ENCODE data around the gene KCNG4. TPM values are rescaled to one million over a fixed set of nuclear protein-coding genes. Genes with fewer than 3 reads are reported as not detected.

KCNG4 gene
- polyA plus RNA-seq, 1 donor (not counting 4 experiments of a cell fraction or from before 2014, with no cell fraction given), result not detected

DNA sequence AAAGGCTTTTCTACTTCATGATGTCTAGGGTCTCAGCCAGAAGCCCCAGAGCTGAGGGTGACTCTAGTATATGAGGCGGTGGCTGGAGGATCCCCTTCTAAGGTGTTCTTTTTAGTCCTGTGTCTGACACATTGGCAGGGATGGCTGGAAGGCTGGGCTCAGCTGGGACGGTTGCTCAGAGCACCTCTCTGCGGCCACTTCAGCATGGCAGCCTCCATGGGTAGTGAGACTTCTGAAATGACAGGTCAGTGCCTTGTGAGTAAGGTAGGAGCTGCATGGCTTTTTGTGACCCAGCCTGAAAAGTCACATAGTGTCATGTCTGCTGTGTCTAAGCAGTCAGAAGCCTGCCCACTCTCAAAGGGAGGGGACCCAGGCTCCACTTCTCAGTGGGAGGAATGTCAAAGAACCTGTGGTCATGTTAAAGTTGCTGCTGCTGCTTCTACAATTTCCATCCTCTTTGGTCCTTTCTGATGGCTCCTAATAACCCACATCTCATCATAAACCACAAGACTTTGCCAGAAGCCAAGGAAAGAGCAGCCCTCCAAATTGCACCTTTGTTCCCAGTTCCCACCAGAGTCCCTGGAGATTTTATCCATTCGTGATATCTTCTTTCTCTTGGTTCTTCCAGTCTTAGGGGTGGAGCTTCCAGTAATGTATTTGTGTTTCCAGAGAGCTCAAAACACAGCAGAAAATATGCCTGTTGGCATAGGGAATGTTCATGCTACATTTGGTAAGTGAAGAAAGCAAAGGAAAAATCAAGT is 15.4 kb upstream of the KCNG4 start:
- Histone ChIP-seq H3K4me1 (ENCODE audit: control insufficient read depth, extremely low read depth, insufficient read depth, low read length) (no peaks in the 10 kb centered on the region), H3K9ac (ENCODE audit: control insufficient read depth, extremely low read depth, insufficient read depth, low read length) (no peak overlapping the region), H3K27ac (ENCODE audit: control insufficient read depth, insufficient read depth, low read length) (no peak overlapping the region), H3K9me3 (ENCODE audit: control insufficient read depth, low read depth, low read length) (no peaks in the 10 kb centered on the region), H3K4me2 (ENCODE audit: control insufficient read depth, extremely low read depth, insufficient read depth, low read depth, low read length) (no peak overlapping the region), H3K36me3 (ENCODE audit: control insufficient read depth in 2 of 2, extremely low read depth in 1 of 2, insufficient read depth in 2 of 2, low read length in 2 of 2) (no peaks in the 10 kb centered on the region), H4K20me1 (ENCODE audit: control insufficient read depth, extremely low read depth, insufficient read depth, low read length) (no peaks in the 10 kb centered on the region), H3K9me1 (ENCODE audit: control insufficient read depth, extremely low read depth, insufficient read depth, low read length) (no peaks in the 10 kb centered on the region), H3K27me3 (ENCODE audit: control insufficient read depth, extremely low read depth, insufficient read depth, low read length) (no peaks in the 10 kb centered on the region), H3K4me3 (ENCODE audit: control insufficient read depth in 2 of 3, extremely low read depth in 1 of 3, insufficient read depth in 2 of 3, low read depth in 1 of 3, low read length in 3 of 3) (no peak overlapping the region), H2AFZ (ENCODE audit: control insufficient read depth, low read length) (no peak overlapping the region), H3K79me2 (ENCODE audit: control insufficient read depth, insufficient read depth, low read length) (no peaks in the 10 kb centered on the region)
- dilution Hi-C loops (cut with MboI; ENCODE audit: extremely low pct_ligation_motif_present, low sequenced_read_pairs), result loop anchor here (25.0 kb wide), 1 partner anchor 182 kb away; no protein-coding TSS in a partner anchor
- DNase-seq (ENCODE audit: low read depth, low spot score) (no peak), FAIRE-seq (no peak)
- TF ChIP-seq EZH2 (IDR thresholded peaks at IDR 0.05; ENCODE audit: low read length), result no peak
- TF ChIP-seq, protein P1, sequence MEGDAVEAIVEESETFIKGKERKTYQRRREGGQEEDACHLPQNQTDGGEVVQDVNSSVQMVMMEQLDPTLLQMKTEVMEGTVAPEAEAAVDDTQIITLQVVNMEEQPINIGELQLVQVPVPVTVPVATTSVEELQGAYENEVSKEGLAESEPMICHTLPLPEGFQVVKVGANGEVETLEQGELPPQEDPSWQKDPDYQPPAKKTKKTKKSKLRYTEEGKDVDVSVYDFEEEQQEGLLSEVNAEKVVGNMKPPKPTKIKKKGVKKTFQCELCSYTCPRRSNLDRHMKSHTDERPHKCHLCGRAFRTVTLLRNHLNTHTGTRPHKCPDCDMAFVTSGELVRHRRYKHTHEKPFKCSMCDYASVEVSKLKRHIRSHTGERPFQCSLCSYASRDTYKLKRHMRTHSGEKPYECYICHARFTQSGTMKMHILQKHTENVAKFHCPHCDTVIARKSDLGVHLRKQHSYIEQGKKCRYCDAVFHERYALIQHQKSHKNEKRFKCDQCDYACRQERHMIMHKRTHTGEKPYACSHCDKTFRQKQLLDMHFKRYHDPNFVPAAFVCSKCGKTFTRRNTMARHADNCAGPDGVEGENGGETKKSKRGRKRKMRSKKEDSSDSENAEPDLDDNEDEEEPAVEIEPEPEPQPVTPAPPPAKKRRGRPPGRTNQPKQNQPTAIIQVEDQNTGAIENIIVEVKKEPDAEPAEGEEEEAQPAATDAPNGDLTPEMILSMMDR (optimal IDR thresholded peaks at IDR 0.05 in 1 of 3, IDR thresholded peaks at IDR 0.05 in 1 of 3, conservative IDR thresholded peaks at IDR 0.05 in 1 of 3; ENCODE audit: extremely low read depth in 1 of 3, insufficient read depth in 2 of 3, low read length in 3 of 3), result no peak

DNA sequence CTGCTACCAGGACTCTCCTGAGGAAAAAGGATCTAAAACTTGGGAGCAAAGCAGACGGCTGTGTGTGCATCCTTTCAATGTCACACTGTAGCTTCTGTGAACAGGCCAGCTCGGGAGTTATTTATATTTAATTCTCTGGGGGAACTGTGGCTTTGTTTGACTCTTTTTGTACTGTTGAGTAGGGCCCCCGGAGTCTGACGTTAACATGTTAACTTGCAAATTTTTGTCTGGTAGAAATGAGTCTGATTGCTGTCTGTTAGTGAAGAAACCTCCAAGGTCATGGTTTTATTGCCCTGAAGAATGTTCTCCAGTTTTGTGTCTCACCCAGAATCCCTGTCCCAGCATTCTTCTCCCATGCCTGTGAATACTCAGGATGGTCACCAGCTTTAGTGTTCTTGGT is 14.2 kb upstream of the KCNG4 start:
- no peak overlapping the region for H3K27ac ChIP-seq (ENCODE audit: control insufficient read depth, insufficient read depth, low read length)
- H3K36me3 ChIP-seq (ENCODE audit: control insufficient read depth in 2 of 2, extremely low read depth in 1 of 2, insufficient read depth in 2 of 2, low read length in 2 of 2), result no peaks in the 10 kb centered on the region
- no peaks in the 10 kb centered on the region for H4K20me1 ChIP-seq (ENCODE audit: control insufficient read depth, extremely low read depth, insufficient read depth, low read length)
- H3K4me3 ChIP-seq (ENCODE audit: control insufficient read depth in 2 of 3, extremely low read depth in 1 of 3, insufficient read depth in 2 of 3, low read depth in 1 of 3, low read length in 3 of 3), result no peak overlapping the region
- H2AFZ ChIP-seq (ENCODE audit: control insufficient read depth, low read length), result no peak overlapping the region
- no peaks in the 10 kb centered on the region for H3K4me1 ChIP-seq (ENCODE audit: control insufficient read depth, extremely low read depth, insufficient read depth, low read length)
- H3K9me3 ChIP-seq (ENCODE audit: control insufficient read depth, low read depth, low read length), result no peaks in the 10 kb centered on the region
- FAIRE-seq (no peak), DNase-seq (ENCODE audit: low read depth, low spot score) (no peak)
- H3K9me1 ChIP-seq (ENCODE audit: control insufficient read depth, extremely low read depth, insufficient read depth, low read length), result no peaks in the 10 kb centered on the region
- H3K79me2 ChIP-seq (ENCODE audit: control insufficient read depth, insufficient read depth, low read length), result no peaks in the 10 kb centered on the region
- no peaks in the 10 kb centered on the region for H3K27me3 ChIP-seq (ENCODE audit: control insufficient read depth, extremely low read depth, insufficient read depth, low read length)
- dilution Hi-C loops (cut with MboI; ENCODE audit: extremely low pct_ligation_motif_present, low sequenced_read_pairs), result loop anchor here (25.0 kb wide), 1 partner anchor 183 kb away; no protein-coding TSS in a partner anchor
- H3K4me2 ChIP-seq (ENCODE audit: control insufficient read depth, extremely low read depth, insufficient read depth, low read depth, low read length), result no peak overlapping the region
- no peak overlapping the region for H3K9ac ChIP-seq (ENCODE audit: control insufficient read depth, extremely low read depth, insufficient read depth, low read length)
- TF ChIP-seq, protein P1 (optimal IDR thresholded peaks at IDR 0.05 in 1 of 3, IDR thresholded peaks at IDR 0.05 in 1 of 3, conservative IDR thresholded peaks at IDR 0.05 in 1 of 3; ENCODE audit: extremely low read depth in 1 of 3, insufficient read depth in 2 of 3, low read length in 3 of 3), result no peak
- no peak for TF ChIP-seq EZH2 (IDR thresholded peaks at IDR 0.05; ENCODE audit: low read length)

All from keratinocyte (primary cell).